ENCODE results near the gene ACTL7A.
"Not testable (repeated sequence)": the region's sequence is repeated elsewhere in the genome, so short reads cannot be mapped to it uniquely, and the experiment has no call there.

Gene ACTL7A

DNA sequence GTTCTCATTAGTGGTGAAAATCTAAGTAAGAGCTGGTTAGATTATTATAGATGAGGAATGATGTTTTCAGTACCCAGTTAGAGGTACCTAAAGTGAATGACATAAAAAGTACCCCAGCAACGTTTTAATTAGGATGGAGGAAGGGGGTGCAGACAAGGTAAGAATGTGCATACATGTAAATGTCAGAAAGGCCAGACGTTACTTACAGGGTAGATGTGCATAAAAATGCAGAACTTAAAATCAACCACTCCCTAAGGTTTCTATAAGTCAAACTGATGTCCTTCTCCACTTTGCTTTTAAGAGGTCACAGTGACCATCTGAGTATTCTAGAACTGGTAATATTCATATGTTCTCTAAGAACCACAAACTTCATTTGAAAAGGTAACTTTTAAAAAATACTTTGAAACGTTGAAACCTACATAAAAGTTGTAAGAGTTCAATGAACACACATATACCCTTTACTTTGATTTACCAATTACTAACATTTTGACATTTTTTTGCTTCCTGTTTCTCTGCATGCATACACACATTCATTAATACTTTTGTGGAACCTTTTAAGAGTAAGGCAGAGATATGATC lies 18.8 kb downstream of the ACTL7A start:
- no peak for DNase-seq (ENCODE audit: low read depth, low spot score)

DNA sequence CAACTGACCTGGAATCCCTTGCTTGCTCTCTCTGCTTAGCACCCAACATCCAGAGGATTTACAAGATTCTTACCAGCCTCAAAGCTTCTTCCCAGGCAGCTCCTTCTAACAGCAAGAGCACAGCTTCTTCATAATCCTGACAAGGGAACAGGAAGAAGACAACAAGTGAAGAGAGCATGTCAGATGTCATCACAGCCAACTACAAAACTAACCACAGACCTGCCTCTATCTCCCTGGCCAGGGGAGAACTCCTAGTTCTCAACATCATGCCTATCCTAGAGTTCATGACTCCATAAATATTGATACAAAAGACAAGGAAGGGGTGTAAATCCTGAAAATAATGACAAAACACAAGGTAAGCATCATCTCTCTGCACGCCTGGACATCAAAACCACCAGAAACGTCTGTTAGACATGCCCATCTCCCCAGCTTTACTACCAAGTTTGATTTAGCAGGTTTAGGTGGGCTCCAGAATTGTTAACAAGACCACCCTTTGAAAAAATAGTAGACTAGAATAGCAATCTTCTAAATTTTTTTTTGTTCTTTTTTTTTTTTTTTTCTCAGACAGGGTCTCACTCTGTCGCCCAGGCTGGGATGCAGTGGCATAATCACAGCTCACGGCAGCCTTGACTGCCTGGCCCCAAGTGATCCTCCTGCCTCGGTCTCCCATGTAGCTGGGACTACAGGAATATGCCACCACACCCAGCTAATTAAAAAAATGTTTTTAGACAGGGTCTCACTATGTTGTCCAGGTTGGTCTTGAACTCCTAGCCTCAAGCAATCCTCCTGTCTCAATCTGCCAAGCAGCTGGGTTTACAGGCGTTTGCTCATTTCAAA lies 20.2 kb downstream of the ACTL7A start:
- no peak for DNase-seq (ENCODE audit: low read depth, low spot score)

DNA sequence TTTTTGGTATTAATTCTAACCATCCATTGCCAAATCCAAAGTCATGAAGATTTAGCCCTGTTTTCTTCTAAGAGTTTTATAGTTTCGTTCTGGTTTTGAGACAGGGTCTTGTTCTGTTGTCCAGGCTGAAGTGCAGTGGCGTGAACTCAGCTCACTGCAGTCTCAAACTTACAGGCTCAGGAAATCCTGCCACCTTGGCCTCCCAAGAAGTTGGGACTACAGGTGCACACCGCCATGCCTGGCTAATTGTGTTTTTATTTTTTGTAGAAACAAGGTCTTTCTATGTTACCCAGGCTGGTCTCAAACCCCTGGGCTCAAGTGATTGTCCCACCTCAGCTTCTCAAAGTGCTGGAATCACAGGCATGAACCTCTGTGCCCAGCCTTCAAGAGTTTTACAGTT lies 21.0 kb downstream of the ACTL7A start:
- no peak for DNase-seq (ENCODE audit: low read depth, low spot score)

DNA sequence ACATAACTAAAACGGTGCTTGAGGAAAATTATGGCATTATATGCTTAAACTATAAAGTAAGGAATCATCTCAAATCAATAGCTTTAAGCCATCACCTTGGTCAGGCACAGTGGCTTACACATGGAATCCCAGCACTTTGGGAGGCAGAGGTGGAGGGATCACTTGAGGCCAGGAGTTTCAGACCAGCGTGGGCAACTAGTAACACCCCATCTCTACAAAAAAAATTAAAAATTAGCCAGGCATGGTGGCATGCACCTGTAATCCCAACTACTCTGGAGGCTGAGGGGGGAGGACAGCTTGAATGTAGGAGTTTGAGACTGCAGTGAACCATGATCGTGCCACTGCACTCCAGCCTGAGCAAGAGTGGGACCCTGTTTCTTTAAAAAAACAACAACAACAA lies 22.6 kb downstream of the ACTL7A start:
- no peak for DNase-seq (ENCODE audit: low read depth, low spot score)

DNA sequence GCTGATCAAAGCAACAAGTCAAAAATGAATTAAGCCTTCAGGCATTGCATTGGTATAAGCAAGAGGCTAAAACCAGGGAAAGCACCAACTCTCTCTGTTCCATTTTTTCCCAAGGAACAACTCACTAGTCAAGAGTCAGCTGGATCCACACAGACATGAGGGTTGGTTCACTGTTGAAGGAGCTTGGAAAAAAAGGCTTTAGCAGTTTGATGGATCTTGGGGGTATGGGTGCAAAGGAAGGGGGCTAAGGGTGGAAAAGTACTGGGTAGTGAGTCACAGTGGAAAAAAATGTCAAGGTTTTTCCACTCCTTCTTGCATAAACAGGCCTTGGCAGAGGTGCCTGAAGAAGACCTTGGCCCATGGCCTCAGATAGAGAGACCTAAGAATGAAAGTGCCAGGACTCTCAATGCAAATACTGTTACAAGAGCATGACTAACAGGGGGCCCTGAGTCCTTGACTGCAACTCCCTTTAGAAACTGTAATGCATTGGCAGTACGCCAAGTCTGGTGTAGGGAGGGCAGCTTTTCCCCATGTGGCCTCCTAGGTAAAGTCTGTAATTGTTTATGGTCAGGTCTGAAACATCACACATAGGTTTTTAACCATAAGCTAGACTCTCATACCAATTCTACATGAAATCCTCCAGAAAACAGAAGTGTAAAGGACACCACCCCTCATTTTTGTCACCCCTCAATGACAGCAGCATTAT lies 23.7 kb downstream of the ACTL7A start:
- DNase-seq (ENCODE audit: low read depth, low spot score) = peak; percentile 26

DNA sequence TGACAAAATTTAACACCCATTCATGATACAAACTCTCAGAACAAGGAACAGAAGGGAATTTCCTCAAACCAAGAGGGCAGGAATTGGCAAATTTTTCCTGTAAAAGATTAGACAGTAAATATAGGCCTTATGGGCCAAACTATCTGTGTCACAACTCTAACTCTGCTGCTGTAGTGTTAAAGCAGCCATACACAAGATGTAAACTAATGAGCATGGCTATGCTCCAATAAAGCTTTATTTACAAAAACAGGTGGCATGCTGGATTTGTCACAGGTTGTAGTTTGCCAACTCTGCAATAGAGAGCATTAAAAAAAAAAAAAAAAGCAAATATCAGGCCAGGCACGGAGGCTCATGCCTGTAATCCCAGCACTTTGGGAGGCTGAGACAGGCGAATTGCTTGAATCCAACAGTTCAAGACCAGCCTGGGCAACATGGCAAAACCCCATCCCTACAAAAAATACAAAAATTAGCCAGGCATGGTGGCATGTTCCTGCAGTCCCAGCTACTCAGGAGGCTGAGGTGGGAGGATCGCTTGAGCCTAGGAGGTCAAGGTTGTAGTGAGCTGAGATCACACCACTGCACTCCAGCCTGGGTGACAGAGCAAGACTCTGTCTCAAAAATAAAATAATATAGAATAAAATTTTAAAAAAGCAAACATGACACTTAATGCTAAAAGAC lies 24.7 kb downstream of the ACTL7A start:
- not testable (repeated sequence) for DNase-seq (ENCODE audit: low read depth, low spot score)

DNA sequence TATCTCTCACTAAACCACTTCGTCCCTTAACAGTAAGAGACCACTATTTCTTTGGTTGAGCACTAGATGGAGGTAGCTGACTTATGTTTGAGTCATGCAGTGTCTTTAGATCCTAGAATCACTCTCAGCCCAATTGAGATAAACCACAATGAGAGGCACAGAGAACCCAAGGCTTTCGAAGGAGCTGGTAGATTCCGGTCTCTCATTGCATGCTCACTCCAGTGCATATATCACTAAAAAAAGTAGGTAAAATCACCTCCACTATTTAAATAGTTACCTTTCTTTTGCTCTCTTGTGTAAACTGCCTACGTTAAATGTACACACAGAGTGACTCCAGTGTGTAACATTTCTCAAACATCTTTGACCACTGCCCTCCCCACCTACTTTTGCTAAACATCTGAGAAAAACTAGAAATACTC lies 27.6 kb downstream of the ACTL7A start:
- no peak for DNase-seq (ENCODE audit: low read depth, low spot score)

DNA sequence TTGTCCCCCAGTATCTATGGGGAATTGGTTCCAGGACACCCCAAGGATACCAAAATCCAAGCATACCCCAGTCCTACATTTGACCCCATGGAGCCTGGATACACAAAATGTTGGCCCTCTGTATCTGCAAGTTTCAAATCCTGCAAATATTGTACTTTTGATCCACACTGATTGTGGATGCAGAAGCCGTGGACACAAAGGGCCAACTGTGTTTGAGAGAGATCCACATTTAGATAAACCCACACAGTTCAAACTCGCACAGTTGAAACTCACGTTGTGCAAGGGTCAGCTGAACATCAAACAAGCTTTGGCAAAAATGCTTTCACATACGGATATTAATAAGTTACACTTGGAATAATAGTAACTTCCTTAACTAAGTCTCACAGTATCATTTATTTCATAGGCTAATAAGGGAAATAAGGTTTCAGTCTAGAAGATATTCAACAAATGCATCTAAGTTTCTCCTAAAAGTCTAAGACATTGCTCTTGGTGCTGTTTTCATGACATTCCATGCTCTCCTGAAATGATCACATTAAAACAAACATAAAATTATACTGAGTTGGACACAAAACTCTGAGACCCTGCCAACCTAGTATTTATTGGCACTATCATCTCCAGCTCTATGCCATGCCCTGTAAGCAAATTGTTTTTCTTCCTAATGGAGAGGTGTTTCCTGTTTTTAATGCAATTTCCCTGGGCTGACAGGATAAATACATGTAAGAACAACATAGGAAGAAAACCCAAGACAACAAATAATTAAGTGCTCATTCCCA lies 32.3 kb downstream of the ACTL7A start:
- DNase-seq (ENCODE audit: low read depth, low spot score) = no peak

DNA sequence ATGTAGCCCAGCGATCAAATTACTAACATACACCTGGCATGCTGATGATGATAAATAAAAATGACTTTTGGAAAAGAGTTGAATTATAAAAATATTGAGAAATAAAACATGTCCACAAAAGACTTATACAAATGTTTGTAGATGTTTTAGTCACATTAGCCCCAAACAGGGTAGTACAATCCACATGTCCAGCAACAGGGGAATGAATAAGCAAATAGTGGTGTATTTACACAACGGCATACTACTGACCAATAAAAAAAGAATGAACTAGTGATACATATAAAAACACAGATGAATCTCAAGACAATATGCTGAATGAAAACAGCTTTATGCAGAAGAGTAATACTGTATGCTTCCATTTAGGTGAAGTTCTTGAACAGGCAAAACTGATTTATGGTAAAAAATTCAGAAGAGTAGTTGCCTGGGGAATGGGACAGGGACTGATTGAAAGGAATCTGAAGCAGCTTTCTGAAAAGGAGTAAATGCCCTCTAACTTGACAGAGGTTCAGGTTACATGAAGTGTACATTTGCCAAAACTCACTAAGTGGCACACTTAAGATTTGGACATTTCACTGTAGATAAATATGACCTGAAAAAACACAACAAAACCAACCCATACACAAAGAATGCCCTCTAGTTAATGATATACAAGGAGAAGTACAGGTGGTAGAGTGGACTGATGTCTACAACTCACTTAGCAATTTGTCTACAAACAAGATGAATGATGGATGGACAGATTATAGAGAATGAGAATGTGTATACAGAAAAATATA lies 35.4 kb downstream of the ACTL7A start:
- no peak for DNase-seq (ENCODE audit: low read depth, low spot score)

DNA sequence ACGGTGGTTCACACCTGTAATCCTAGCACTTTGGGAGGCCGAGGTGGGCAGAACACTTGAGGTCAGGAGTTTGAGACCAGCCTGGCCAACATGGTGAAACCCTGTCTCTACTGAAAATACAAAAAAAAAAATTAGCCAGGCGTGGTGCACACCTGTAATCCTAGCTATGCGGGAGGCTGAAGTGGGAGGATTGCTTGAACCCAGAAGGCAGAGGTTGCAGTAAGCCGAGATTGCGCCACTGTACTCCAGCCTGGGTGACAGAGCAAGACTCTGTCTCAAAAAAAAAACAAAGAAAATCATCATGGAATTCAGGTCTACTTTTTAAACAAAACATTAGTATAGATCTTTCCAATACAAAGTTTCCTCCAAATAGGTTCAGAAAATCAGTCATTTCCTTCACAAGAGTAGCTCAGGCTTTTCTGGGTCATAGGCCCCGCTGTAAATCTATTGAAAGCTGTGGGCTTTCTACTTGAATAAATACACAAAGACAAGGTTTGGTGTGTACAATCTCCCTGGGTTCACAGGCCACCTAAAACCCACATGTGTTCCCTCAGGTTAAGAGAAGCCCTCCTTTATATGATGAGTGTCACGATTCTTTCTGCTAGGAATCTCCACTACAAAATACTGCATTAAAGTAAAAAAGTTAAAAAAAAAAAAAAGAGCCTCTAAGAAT lies 37.1 kb downstream of the ACTL7A start:
- not testable (repeated sequence) for DNase-seq (ENCODE audit: low read depth, low spot score)

DNA sequence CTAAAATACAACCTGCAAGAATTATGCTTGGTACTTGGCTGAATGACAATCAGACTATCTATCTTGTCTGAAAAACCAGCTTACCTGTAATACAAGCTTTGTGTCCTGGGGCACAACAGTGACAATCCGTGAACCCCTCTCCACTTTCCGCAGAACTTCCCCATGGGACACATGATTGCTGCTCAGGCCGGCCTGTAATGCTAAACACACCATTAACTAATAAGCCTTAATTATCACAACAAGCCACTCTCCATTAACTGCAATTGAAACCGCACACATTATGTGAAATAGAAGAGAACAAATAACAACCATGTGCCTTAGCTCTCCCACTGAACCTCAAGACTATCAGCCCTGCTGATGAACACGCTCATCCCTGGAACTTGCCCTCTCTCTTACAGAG lies 38.1 kb downstream of the ACTL7A start:
- no peak for DNase-seq (ENCODE audit: low read depth, low spot score)

DNA sequence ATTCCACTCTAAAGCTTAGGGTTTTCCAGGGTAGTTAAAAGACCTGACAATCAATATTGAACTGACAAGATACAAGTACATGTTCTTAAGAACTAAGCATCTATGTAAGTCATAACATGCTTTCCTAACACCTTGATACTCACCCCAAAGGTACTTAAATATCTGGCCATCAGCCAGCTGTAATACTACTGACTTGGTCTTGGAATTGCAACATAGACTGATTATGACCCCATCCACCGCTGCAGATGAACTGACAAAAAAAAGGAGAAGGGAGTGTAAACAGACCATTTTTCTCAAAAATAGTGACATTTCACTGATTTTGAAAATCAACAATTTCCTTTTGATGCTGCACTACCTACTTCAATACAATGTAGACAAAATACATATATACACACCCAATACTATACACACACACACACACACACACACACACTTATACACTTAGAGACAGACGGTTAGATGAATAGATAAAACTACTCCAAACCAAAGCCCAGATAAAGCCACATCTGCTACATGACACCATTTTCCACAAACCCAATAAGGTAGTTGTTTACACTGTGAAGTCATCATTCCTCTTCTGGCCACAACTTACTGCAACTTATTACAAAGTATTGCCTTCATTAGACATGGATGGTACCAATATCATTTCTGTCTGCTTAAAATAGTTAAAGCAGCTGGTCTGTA lies 41.5 kb downstream of the ACTL7A start:
- DNase-seq (ENCODE audit: low read depth, low spot score) = no peak

DNA sequence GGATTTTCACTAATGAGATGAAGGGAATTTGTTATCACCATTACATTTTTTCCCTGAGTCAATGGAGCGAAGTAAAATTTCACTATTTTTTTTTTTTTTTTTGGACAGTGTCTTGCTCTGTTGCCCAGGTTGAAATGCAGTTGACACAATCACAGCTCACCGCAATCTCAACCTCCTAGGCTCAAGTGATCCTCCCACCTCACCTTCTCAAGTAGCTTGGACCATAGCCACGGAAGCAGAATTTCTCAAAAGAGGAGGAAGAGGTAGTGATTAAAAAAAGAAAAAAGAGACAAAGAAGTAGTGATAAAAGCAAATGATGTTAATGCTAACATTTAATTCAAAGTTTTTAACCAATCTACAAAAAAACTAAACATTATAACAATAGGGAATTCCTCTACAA lies 42.1 kb downstream of the ACTL7A start:
- DNase-seq (ENCODE audit: low read depth, low spot score) = no peak

DNA sequence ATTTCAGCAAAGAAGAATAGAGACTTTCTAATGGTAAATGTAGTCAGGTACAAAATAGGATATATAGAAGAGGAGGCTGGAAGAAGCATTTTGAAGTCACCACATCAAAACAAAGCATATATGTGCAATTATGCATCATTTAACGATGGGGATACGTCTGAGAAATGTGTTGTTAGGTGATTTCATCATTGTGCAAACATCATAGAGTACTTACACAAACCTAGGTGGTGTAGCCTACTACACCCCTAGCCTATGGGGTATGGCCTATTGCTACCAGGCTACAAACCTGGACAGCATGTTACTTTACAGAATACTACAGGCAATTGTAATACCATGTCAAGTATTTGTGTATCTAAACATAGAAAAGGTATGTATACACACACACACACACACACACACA lies 43.4 kb downstream of the ACTL7A start:
- no peak for DNase-seq (ENCODE audit: low read depth, low spot score)

DNA sequence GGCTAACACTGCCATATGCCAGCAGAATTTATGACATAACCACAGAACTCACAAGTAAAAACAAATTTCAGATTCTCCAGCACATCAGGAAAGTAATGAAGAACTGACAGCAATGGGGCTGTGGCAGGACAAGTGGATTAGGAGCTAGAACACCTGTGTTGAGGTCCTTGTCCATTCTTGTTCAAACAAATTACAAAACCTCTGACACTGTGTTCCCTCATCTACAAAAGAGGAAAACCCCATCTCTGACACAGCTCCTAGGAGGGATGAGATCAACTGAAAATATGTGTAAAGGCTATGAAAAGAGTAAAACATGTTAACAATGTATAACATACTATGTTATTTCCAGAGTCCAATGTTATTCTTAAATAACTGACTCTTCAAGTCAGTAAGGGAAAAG lies 48.3 kb downstream of the ACTL7A start:
- no peak for DNase-seq (ENCODE audit: low read depth, low spot score)

DNA sequence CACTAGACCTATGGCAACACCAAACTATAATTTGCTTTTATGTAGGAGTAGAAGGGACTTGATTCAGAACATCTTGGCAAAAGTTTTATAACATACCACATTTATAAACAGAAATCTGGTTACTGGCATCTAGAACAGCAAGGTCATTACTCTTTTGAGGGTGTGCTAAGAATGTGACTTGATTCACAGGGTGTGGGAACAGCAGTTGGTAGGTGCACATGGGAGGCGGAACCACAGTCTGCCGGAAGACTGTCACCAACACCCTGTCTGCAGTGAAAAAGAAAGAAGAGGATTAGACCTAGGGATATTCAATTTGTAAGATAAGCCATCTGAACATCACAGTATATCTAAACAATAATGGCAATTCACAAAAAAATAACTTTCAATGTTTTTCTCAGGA lies 48.8 kb downstream of the ACTL7A start:
- no peak for DNase-seq (ENCODE audit: low read depth, low spot score)

DNA sequence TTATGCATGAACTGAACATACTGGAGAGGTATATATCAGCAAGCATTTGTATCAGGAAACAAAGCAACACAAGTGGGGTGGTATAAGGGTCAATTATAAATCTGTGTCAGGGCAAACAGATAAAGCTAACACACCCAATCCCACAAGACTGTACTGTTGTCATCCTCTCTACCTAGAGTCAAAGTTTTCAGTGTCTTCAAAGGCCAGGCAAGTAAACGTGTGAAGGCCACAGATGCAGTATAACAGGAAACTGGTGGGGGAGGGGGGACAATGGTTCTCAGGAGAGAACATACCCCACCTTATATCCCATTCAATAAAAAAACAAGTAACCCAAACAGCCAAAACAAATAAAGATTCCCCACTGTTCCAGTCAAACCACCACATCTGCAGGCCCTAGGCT lies 49.8 kb downstream of the ACTL7A start:
- DNase-seq (ENCODE audit: low read depth, low spot score) = no peak

All from smooth muscle cell of the brain vasculature (primary cell).